NCI-H748 treated with DMSO at 0.1 percent for 48 hours (cell line): ENCODE data around the gene UGGT2.
"Not testable (repeated sequence)": the region's sequence is repeated elsewhere in the genome, so short reads cannot be mapped to it uniquely, and the experiment has no call there.

Source experiments
- DNase-seq: peaks from one replicate; lab custom pipeline; 2025; lab: John Stamatoyannopoulos, UW

The UGGT2 gene

DNA sequence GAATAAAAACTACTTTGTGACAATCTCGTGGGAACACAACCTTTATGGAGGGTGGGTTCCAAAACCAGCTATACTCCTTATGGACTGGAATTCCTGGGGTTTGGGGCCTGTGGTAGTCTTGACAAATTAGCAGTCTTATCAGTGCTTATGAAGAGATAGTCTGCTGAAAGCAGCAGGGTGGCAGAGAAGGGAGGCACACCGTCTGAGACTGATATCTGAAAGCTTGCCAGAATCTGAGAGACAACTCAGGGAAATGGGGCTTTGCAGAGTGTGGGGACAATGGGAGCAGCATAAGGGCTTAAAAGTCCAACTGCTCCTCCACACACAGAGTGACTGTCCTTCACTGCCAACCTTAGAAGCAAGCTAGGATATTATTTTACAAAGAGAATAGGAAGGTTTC, 95.9 kb downstream of the UGGT2 start:
- no peak for DNase-seq

DNA sequence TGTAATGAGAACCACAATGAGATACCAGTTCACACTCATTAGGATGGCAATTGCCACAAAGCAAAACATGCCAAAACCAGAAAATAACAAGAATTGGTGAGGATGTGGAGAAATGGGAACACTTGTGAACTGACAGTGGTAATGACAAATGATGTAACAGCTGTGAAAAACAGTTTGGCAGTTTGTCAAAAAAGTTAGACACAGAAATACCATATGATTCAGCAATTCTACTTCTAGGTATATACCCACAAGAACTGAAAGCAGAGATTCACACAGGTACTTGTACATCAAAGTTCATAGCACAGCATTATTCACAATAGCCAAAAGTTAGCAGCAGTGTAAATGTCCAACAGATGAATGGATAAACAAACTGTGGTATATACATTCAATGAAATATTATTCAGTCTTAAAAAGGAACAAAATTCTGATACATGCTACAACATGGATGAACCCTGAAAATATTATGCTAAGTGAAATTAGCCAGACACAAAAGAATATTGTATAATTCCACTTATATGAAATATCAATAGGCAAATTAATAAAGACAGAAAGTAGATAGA, 96.5 kb downstream of the UGGT2 start:
- DNase-seq = no peak

DNA sequence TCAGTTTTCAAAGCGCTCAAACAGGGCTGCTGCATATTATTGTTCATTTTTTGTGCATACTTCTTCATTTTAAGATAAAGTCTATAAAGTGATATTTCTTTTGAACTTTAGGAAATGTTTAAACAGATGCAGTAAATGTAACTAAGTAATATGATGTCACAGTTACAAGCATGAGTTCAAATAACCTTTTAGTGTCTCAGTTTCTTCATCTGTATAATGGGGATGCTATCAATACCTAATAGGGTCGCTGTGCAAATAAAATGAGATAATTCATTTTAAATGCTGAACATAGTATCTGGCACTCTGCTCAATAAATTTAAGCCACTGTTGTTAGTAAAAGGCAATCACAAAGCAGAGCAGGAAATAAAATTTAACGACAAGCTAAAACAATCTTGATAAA, 97.5 kb downstream of the UGGT2 start:
- DNase-seq = no peak

- DNase-seq = no peak
These were observed 97.9 kb downstream of the UGGT2 start for GRCh38 chr13:95955255-95955654.

DNA sequence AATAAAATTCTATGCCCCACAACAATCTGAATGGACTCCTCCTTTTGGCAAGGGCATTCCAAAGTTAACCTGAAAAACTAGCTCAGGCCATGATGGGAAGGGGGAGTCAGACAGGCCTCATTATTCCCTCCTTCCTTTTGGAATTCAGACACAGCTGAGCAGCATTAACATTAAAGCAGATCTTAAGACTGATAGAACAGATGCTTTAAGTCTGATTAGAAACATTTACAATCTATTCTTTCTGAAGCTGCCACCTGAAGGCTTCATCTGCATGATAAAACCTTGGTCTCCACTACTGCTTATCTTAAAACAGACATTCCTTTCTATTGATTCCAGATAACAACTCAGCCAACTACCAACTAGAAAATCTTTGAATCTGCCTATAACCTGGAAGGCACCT, 98.9 kb downstream of the UGGT2 start:
- DNase-seq = no peak

- no peak for DNase-seq
These were observed 103.1 kb downstream of the UGGT2 start for GRCh38 chr13:95950103-95950502.

- DNase-seq = no peak
These were observed 104.5 kb downstream of the UGGT2 start for GRCh38 chr13:95948656-95949055.

GRCh38 chr13:95937714-95938320, 115.4 kb downstream of the UGGT2 start:
- DNase-seq = no peak

DNA sequence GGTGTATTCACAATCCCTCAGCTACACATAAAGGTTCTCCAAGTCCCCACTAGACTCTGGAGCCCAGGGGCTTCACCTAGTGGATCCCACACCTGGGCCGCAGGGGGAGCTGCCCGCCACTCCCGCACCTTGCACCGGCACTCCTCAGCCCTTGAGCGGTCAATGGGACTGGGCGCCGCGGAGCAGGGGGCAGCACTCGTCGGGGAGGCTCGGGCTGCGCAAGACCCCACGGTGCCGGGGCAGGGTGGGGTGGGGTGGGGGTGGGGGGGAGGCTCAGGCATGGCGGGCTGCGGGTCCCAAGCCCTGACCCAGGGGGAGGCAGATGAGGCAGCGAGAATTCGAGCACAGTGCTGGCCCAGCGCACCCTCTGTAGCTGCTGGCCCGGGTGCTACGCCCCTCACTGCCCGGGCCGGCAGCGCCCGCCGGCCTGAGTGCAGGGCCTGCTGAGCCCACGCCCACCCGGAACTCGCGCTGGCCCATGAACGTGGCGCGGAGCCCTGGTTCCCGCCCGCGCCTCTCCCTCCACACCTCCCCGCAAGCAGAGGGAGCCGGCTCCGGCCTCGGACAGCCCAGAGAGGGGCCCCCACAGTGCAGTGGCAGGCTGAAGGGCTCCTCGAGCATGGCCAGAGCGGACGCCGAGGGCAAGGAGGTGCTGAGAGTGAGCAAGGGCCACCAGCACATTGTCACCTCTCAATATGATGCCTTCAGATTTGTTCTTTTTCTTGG, 121.7 kb downstream of the UGGT2 start:
- no peak for DNase-seq

- DNase-seq = no peak
These were observed 123.8 kb downstream of the UGGT2 start for GRCh38 chr13:95929430-95929829.

GRCh38 chr13:95928367-95928906, 124.8 kb downstream of the UGGT2 start:
- DNase-seq = not testable (repeated sequence)

GRCh38 chr13:95926231-95926630, 127.0 kb downstream of the UGGT2 start:
- DNase-seq = no peak

- DNase-seq = no peak
These were observed 128.7 kb downstream of the UGGT2 start for GRCh38 chr13:95924389-95924994.

GRCh38 chr13:95921485-95921884, 131.7 kb downstream of the UGGT2 start:
- DNase-seq = no peak

DNA sequence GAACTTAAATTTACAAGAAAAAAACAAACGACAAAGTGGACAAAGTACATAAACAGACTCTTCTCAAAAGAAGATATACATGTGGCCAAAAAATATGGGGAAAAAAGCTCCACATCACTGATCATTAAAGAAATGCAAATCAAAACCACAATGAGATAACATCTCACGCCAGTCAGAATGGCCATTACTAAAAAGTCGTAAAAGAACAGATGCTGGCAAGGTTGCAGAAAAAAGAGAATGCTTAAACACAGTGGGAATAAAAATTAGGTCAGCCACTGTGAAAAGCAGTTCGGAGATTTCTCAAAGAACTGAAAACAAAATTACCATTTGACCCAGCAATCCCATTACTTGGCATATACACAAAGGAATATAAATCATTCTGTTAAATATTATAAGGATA, 132.7 kb downstream of the UGGT2 start:
- DNase-seq = no peak

- no peak for DNase-seq
These were observed 134.3 kb downstream of the UGGT2 start for GRCh38 chr13:95918860-95919259.

- DNase-seq = no peak
These were observed 138.2 kb downstream of the UGGT2 start for GRCh38 chr13:95914991-95915501.

DNA sequence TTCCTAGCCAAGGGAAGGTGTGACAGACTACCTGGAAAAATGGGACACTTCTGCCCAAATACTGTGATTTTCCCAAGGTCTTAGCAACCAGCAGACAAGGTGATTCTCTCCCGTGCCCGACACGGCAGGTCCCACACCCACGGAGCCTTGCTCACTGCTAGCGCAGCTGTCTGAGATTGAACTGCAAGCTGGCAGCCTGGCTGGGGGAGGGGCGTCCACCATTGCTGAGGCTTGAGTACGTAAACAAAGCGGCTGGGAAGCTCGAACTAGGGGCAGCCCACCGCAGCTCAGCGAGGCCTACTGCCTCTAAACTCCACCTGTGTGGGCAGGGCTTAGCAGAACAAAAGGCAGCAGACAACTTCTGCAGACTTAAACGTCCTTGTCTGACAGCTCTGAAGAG, 146.2 kb downstream of the UGGT2 start:
- no peak for DNase-seq

GRCh38 chr13:95903569-95903968, 149.6 kb downstream of the UGGT2 start:
- DNase-seq = no peak

- DNase-seq = no peak
These were observed 150.5 kb downstream of the UGGT2 start for GRCh38 chr13:95902741-95903140.

GRCh38 chr13:95898256-95898655, 154.9 kb downstream of the UGGT2 start:
- DNase-seq = no peak

- DNase-seq = no peak
These were observed 156.9 kb downstream of the UGGT2 start for GRCh38 chr13:95896301-95896700.

GRCh38 chr13:95893861-95894260, 159.3 kb downstream of the UGGT2 start:
- no peak for DNase-seq
